HEK293 (cell line): Measurements from ENCODE around the gene OR1I1.

Experiments used
- CTCF ChIP-seq: fragments of 450-650 bp; formaldehyde crosslinking; IDR thresholded peaks from 2 replicates; pipeline ENCODE4 v1.5.1; 2016; ENCODE audit warnings: missing biosample characterization, missing genetic modification characterization
- HOXA7 ChIP-seq: sonication (generic); formaldehyde crosslinking; IDR thresholded peaks from 2 replicates; pipeline ENCODE4 v1.8.1; 2022; ENCODE audit warnings: missing genetic modification reagents, borderline replicate concordance
- KLF10 ChIP-seq: fragments of 450-650 bp; IDR thresholded peaks from 2 replicates; pipeline ENCODE4 v1.5.1; 2018; ENCODE audit warnings: missing biosample characterization, mild to moderate bottlenecking, missing genetic modification characterization
- PRDM1 ChIP-seq: fragments of 450-650 bp; formaldehyde crosslinking; IDR thresholded peaks from 2 replicates; pipeline ENCODE4; 2016; ENCODE audit warnings: missing biosample characterization, missing genetic modification characterization
- PRDM10 ChIP-seq: fragments of 450-650 bp; formaldehyde crosslinking; IDR thresholded peaks from 2 replicates; pipeline ENCODE4 v1.5.1; 2016; ENCODE audit warnings: missing biosample characterization, missing genetic modification characterization
- SP2 ChIP-seq: fragments of 450-650 bp; formaldehyde crosslinking; IDR thresholded peaks from 2 replicates; pipeline ENCODE4 v1.5.1; 2016; ENCODE audit warnings: missing biosample characterization, missing genetic modification characterization
- SP7 ChIP-seq: fragments of 450-650 bp; formaldehyde crosslinking; IDR thresholded peaks from 2 replicates; pipeline ENCODE4 v1.5.1; 2016; ENCODE audit warnings: missing biosample characterization, missing genetic modification characterization
- YY1 ChIP-seq: fragments of 450-650 bp; formaldehyde crosslinking; IDR thresholded peaks from 2 replicates; pipeline ENCODE4 v1.5.1; 2018; ENCODE audit warnings: missing biosample characterization, missing genetic modification characterization
- ZBTB1 ChIP-seq: fragments of 450-650 bp; formaldehyde crosslinking; IDR thresholded peaks from 2 replicates; pipeline ENCODE4 v1.5.1; 2016; ENCODE audit warnings: missing biosample characterization, missing genetic modification characterization
- ZNF138 ChIP-seq: fragments of 450-650 bp; formaldehyde crosslinking; IDR thresholded peaks from 2 replicates; pipeline ENCODE4 v1.5.1; 2016; ENCODE audit warnings: missing biosample characterization, missing genetic modification characterization, borderline replicate concordance
- ZNF223 ChIP-seq: fragments of 450-650 bp; formaldehyde crosslinking; IDR thresholded peaks from 2 replicates; pipeline ENCODE4 v1.5.1; 2016; ENCODE audit warnings: missing biosample characterization, missing genetic modification characterization
- ZNF510 ChIP-seq: fragments of 450-650 bp; formaldehyde crosslinking; IDR thresholded peaks from 2 replicates; pipeline ENCODE4 v1.5.1; 2018; ENCODE audit warnings: mild to moderate bottlenecking, missing genetic modification characterization, missing biosample characterization; ENCODE audit not compliant: insufficient replicate concordance
- ZNF555 ChIP-seq: fragments of 450-650 bp; formaldehyde crosslinking; conservative IDR thresholded peaks from 2 replicates; pipeline ENCODE4 v1.5.1; 2017; ENCODE audit warnings: missing biosample characterization, mild to moderate bottlenecking, missing genetic modification characterization, inconsistent platforms
- ZNF660 ChIP-seq: fragments of 450-650 bp; IDR thresholded peaks from 2 replicates; pipeline ENCODE4 v1.5.1; 2018; ENCODE audit warnings: missing biosample characterization, mild to moderate bottlenecking, missing genetic modification characterization

- TF ChIP-seq ZBTB1 (tag by site-specific recombination) (no peak), KLF10 (tag by site-specific recombination) (no peak), CTCF (tag by site-specific recombination) (no peak), ZNF138 (no peak), YY1 (tag by site-specific recombination) (no peak), ZNF510 (no peak), SP2 (tag by site-specific recombination) (no peak), HOXA7 (CRISPR knock-in tag) (no peak), PRDM1 (tag by site-specific recombination) (no peak), ZNF223 (tag by site-specific recombination) (no peak), ZNF660 (tag by site-specific recombination) (no peak), ZNF555 (tag by site-specific recombination) (no peak), PRDM10 (no peak), SP7 (no peak)
Observed at GRCh38 chr19:15129856-15130585, 48.0 kb downstream of the OR1I1 start.
